Upper lobe of left lung (tissue), 6 donors: ENCODE measurements around the gene CAMKV. TPM values are rescaled to one million over a fixed set of nuclear protein-coding genes. Genes with fewer than 3 reads are reported as not detected.

ENCODE experiments used
- ATAC-seq, 2 donors: fragments of 200-7000 bp; cut with Tn5 transposase; one replicate each; pipeline ENCODE4 v1.9.1; 2022; ENCODE audit warnings: mild to moderate bottlenecking in 2 of 2, moderate library complexity in 2 of 2; ENCODE audit not compliant: low FRiP score in 2 of 2
- DNase-seq, 2 donors: peaks; one replicate each; pipeline ENCODE4 v3.0.0-alpha.2; 2019 to 2020
- H3K27ac ChIP-seq, 4 donors: fragments of 200-600 bp; sonication (generic); one replicate each; pipeline ENCODE4 v1.5.1; 2016 to 2019
- H3K27me3 ChIP-seq, 4 donors: fragments of 200-600 bp; sonication (generic); one replicate each; pipeline ENCODE4 v1.5.1; 2017 to 2019
- H3K36me3 ChIP-seq, 4 donors: fragments of 200-600 bp; sonication (generic); one replicate each; pipeline ENCODE4 v1.5.1; 2016 to 2019
- H3K4me1 ChIP-seq, 4 donors: fragments of 200-600 bp; sonication (generic); one replicate each; pipeline ENCODE4 v1.5.1; 2018 to 2019
- H3K4me3 ChIP-seq, 4 donors: fragments of 200-600 bp; sonication (generic); one replicate each; pipeline ENCODE4 v1.5.1; 2017 to 2019; ENCODE audit warnings: mild to moderate bottlenecking in 2 of 4, moderate library complexity in 1 of 4
- H3K9me3 ChIP-seq, 4 donors: fragments of 200-600 bp; sonication (generic); one replicate each; pipeline ENCODE4 v1.5.1; 2018 to 2019
- CTCF ChIP-seq, 6 experiments: fragments of 450-650 bp in 4 of 6; fragments of 200-600 bp in 2 of 6; sonication (generic) in 2 of 6; IDR thresholded peaks; one replicate each; pipeline ENCODE4 v1.5.1; 2016 to 2019; ENCODE audit warnings: antibody characterized with exemption in 6 of 6
- EP300 ChIP-seq, 4 donors: sonication (generic); formaldehyde crosslinking; IDR thresholded peaks; one replicate each; pipeline ENCODE4 v1.5.1; 2017; ENCODE audit warnings: antibody characterized with exemption in 4 of 4, control low read depth in 2 of 4
- POLR2A ChIP-seq, 4 donors: fragments of 450-650 bp; IDR thresholded peaks; one replicate each; pipeline ENCODE4 v1.5.1; 2016 to 2017; ENCODE audit warnings: antibody characterized with exemption in 4 of 4, mild to moderate bottlenecking in 2 of 4
- POLR2AphosphoS5 ChIP-seq, 2 donors: sonication (generic); formaldehyde crosslinking; IDR thresholded peaks; one replicate each; pipeline ENCODE4 v1.5.1; 2017; ENCODE audit warnings: antibody characterized with exemption in 2 of 2
- WGBS, 2 donors: methylation state at CpG; one replicate each; pipeline ENCODE4 v1.1.5; 2017 to 2018; 5-methylcytosine and 5-hydroxymethylcytosine counted together
- total RNA-seq, 6 donors: library from RNA; depleted of rRNA in 4 of 6; stranded (reverse); fragments of >200 nt in 4 of 6; gene quantifications; one replicate each; pipeline versions ENCODE4 v1.1.0 to v1.2.1, GENCODE V29; 2016 to 2021
- donor health status: DM: no; HTN: no; CAD: no; lungs with moderate emphysema.
- donor health status: DM: no; HTN: yes; CAD: no; lungs with severe emphysema.

The CAMKV gene
- total RNA-seq, 6 donors from 2014 or later = 0.43 TPM; not detected in 5

- H3K27ac ChIP-seq = no peak overlapping the region
- no peaks in the 10 kb centered on the region for H3K27me3 ChIP-seq
- H3K36me3 ChIP-seq = peaks cover 0 to 41% (median 23%) of the 10 kb centered on the region in 4 donors
- H3K4me1 ChIP-seq = peaks cover 1 to 5% (median 2%) of the 10 kb centered on the region in 4 donors
- WGBS, 2 donors = 93 to 94% methylated on average over 4 to 15 of the region's 15 CpGs
- no peaks in the 10 kb centered on the region for H3K9me3 ChIP-seq
- ATAC-seq (no peak), DNase-seq (peak in 1 of 2 donors; percentile 64)
- no peak overlapping the region for H3K4me3 ChIP-seq
- TF ChIP-seq POLR2AphosphoS5 (IDR thresholded peaks at IDR 0.05) (no peak), POLR2A (IDR thresholded peaks at IDR 0.05) (no peak), EP300 (IDR thresholded peaks at IDR 0.05) (no peak), CTCF (IDR thresholded peaks at IDR 0.05) (no peak)
Observed at GRCh38 chr3:49911611-49912010, 41.9 kb upstream of the CAMKV start.

GRCh38 chr3:49911124-49911420, 41.4 kb upstream of the CAMKV start:
- TF ChIP-seq EP300 (IDR thresholded peaks at IDR 0.05) (no peak), POLR2A (IDR thresholded peaks at IDR 0.05) (no peak), POLR2AphosphoS5 (IDR thresholded peaks at IDR 0.05) (no peak), CTCF (IDR thresholded peaks at IDR 0.05) (no peak)
- 100% methylated on average over 2 of the region's 2 CpGs for WGBS, 2 donors
- Histone ChIP-seq H3K4me3 (no peak overlapping the region), H3K9me3 (no peaks in the 10 kb centered on the region), H3K27me3 (no peaks in the 10 kb centered on the region), H3K4me1 (peaks cover 7 to 8% (median 7%) of the 10 kb centered on the region in 4 donors), H3K36me3 (peaks cover 0 to 41% (median 23%) of the 10 kb centered on the region in 4 donors), H3K27ac (no peak overlapping the region)
- DNase-seq = no peak
- ATAC-seq = no peak

GRCh38 chr3:49910409-49911123, 40.9 kb upstream of the CAMKV start:
- peaks cover 12 to 13% (median 12%) of the 10 kb centered on the region in 4 donors for H3K4me1 ChIP-seq
- no peak overlapping the region for H3K27ac ChIP-seq
- H3K9me3 ChIP-seq = no peaks in the 10 kb centered on the region
- H3K4me3 ChIP-seq = no peak overlapping the region
- no peak for TF ChIP-seq POLR2AphosphoS5 (IDR thresholded peaks at IDR 0.05)
- no peak for TF ChIP-seq CTCF (IDR thresholded peaks at IDR 0.05)
- TF ChIP-seq POLR2A (IDR thresholded peaks at IDR 0.05) = no peak
- no peak for TF ChIP-seq EP300 (IDR thresholded peaks at IDR 0.05)
- peak in 1 of 2 donors; percentile 73 for DNase-seq
- H3K36me3 ChIP-seq = peaks cover 0 to 41% (median 23%) of the 10 kb centered on the region in 4 donors
- ATAC-seq = no peak
- 86 to 87% methylated on average over 44 to 48 of the region's 48 CpGs for WGBS, 2 donors
- no peaks in the 10 kb centered on the region for H3K27me3 ChIP-seq

- H3K27me3 ChIP-seq = no peaks in the 10 kb centered on the region
- peaks cover 23 to 28% (median 24%) of the 10 kb centered on the region in 4 donors for H3K4me1 ChIP-seq
- TF ChIP-seq POLR2A (IDR thresholded peaks at IDR 0.05) (no peak), POLR2AphosphoS5 (IDR thresholded peaks at IDR 0.05) (no peak), CTCF (IDR thresholded peaks at IDR 0.05) (no peak), EP300 (IDR thresholded peaks at IDR 0.05) (no peak)
- no peaks in the 10 kb centered on the region for H3K9me3 ChIP-seq
- H3K4me3 ChIP-seq = no peak overlapping the region
- H3K27ac ChIP-seq = no peak overlapping the region
- H3K36me3 ChIP-seq = peaks cover 0 to 41% (median 23%) of the 10 kb centered on the region in 4 donors
- 93 to 94% methylated on average over 14 of the region's 14 CpGs for WGBS, 2 donors
- ATAC-seq = no peak
- no peak for DNase-seq
Observed at GRCh38 chr3:49908373-49909199, 38.9 kb upstream of the CAMKV start.
